Measurements from ENCODE around the gene SNAPIN.

SNAPIN gene

DNA sequence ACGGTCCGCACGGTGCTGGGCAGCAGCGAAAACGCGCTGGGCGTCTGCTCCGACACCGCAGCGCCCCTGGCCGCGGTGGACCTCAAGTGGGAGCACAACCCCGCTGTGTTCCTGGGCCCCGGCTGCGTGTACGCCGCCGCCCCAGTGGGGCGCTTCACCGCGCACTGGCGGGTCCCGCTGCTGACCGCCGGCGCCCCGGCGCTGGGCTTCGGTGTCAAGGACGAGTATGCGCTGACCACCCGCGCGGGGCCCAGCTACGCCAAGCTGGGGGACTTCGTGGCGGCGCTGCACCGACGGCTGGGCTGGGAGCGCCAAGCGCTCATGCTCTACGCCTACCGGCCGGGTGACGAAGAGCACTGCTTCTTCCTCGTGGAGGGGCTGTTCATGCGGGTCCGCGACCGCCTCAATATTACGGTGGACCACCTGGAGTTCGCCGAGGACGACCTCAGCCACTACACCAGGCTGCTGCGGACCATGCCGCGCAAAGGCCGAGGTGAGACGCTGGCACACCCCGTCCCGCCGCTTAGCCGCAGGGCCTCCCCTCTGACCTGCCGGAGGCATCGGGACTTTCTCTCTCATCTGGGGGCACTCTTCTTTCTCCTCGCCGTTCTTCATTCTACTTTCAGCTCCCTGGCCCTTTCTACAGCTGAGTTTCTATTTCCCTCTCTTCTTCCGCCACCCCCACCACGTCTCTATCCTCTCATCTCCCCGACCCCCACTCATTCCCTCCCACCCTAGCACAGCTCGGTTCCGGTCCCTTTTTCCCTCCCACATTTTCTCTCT is 21.0 kb downstream of the SNAPIN start:
- DNase-seq, result no peak

DNA sequence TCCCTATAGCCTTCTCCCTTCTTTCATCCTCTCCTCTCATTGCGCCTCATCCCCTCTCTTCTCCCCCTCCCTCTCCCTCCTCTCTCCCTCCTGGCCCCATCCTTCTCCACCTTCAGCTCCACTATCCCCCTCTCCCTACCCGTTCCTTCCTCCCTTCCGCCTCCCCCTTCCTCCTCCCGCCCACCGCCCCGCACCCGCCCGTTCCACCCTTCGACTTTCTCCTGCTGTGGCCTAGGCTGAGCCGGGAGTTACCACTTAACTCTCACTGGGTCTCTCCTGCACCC is 21.6 kb downstream of the SNAPIN start:
- DNase-seq, result no peak

DNA sequence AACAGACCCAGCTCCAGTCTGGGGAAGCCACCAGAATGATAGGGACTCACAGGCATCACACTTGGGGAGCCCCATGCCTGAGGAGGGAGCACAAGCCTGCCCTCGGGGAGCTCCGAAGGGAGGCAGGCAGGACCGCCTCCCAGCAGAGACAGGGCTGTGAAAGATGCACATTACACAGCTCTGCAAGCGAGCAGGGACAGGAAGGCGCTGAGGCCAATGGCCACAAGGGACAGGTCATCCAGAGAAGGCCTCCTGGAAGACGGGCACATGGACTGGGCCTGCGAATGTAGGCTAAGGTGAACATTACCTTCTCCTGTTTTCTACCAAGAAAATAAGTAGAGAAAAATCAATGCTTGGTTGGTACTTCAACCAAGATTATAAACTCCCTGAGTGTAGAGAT is 24.2 kb downstream of the SNAPIN start:
- no peak for DNase-seq

DNA sequence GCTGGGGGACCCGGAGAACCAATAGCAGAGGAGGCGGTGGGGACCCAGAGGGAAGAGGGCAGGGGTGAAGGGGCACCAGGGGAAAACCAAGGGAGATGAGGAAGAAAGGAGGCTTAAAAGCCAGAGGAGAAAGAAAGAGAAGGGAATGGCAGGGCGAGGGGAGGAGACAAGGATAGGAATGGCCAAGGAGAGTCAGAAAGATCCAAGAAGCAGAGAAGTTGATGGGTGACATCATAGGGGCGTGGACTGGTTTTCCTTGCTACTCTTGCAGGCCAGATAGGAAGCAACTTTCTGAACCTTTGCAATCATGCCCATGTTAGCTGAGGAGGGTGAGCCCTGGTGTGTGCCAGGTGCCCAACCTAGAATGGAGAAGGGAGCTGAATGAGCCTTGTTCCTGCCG is 25.4 kb downstream of the SNAPIN start:
- no peak for DNase-seq

DNA sequence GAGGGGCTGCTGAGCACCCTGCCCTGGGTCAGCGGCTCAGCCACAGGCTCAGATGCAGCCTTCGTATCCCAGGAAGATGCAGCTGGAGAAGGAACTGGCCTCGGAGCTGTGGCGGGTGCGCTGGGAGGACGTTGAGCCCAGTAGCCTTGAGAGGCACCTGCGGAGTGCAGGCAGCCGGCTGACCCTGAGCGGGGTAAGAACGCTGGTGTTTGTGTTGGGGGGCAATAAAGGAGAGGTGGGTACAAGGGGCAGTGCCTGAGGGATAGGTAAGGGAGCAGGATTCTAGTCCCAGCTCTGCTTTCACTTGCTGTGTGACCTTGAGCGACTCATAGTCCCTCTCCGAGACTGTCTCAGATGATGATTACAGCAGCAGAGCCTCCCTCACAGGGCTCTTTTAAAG is 26.4 kb downstream of the SNAPIN start:
- DNase-seq, result no peak

DNA sequence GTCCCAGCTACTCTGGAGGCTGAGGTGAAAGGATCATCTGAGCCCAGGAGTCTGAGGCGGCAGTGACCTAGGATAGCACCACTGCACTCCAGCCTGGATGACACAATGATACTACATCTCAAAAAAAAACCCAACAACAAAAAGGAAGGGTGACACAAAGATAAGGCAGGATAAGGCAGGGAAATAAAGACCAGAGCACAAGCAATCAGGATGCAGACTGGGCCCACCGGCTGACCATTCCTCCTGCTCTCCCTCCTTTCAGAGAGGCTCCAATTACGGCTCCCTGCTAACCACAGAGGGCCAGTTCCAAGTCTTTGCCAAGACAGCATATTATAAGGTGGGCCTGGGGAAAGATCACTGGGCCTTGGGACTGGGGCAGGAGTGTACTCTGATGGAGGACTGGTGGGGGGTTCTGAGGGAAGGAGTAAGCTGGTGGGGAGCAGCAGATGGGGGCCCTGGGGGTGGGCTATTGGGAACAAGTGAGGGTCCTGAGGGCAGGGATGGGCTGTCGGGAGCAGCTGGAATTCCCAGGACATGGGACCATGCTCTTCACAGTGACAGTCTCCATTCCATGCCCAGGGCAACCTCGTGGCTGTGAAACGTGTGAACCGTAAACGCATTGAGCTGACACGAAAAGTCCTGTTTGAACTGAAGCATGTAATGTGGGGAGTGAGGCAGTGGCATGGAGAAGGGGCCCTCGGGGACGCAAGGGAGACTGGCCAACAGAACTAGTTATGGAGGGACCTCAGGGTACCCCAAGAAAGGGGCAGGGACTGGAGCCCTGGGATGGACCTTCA is 27.2 kb downstream of the SNAPIN start:
- DNase-seq, result no peak

DNA sequence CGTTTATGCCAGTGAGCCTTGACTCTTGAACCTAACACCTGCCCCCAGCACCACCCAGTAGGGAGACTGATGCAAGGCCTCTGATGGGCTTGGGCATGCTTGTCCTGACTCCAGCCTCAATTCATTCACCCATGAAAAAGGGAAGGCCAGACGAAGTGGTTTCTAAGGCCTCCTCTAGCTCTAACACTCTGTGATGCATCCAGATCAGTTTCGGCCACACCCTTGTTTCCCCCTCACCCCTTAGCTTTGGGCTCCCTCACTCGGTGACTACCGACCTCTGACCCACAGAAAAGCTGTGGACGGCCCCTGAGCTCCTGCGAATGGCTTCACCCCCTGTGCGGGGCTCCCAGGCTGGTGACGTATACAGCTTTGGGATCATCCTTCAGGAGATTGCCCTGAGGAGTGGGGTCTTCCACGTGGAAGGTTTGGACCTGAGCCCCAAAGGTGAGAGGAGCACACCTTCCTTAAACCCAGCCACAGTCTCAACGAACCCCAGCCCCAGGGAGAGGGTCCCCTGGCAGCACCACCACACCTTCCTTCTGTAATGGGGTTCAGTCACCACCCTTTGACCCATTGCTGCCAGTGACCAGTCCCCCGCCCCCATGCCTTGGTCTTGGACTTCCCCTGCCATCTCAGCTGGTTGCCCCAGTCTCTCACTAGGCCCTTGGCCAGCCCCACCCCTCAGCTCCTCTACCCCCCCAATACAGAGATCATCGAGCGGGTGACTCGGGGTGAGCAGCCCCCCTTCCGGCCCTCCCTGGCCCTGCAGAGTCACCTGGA is 29.0 kb downstream of the SNAPIN start:
- DNase-seq, result no peak

DNA sequence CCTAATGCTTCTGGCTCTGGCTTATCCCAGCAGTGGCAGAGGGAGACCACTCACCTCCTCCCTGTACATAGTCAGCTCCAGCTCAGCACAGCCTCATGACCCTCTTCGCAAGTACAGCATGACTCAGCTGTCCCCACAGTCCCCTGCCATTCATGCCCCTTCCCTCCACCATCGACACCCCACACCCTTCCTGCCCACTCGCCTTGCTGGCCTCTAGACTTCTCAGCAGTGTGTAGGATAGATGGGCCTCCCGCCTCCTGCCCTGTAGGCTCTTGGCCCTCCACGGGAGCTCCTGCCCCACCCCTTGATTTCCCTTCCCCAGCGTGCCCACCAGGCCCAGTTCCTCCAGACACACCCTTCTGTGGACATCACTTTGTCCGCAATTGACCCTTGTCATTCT is 29.8 kb downstream of the SNAPIN start:
- no peak for DNase-seq

DNA sequence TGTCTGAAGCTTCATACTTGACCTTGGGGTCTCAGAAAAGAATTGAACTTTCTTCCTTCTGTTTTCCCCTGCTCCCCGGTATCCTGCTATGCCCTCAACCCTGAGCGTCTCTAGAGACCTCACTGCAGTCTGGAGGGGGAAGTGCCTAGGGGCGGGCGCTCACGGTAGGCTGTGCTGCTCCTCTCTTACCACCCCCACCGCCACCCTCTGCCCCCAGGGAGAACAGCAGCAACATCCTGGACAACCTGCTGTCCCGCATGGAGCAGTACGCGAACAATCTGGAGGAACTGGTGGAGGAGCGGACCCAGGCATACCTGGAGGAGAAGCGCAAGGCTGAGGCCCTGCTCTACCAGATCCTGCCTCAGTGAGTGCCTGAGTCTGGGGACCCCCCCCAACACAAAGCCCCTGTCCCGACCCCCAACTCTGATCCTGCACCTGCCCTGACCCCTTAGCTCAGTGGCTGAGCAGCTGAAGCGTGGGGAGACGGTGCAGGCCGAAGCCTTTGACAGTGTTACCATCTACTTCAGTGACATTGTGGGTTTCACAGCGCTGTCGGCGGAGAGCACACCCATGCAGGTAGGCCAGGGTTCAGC is 30.3 kb downstream of the SNAPIN start:
- no peak for DNase-seq

DNA sequence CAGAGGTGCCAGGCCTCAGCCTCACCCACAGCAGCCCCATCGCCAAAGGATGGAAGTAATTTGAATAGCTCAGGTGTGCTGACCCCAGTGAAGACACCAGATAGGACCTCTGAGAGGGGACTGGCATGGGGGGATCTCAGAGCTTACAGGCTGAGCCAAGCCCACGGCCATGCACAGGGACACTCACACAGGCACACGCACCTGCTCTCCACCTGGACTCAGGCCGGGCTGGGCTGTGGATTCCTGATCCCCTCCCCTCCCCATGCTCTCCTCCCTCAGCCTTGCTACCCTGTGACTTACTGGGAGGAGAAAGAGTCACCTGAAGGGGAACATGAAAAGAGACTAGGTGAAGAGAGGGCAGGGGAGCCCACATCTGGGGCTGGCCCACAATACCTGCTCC is 35.0 kb downstream of the SNAPIN start:
- no peak for DNase-seq

DNA sequence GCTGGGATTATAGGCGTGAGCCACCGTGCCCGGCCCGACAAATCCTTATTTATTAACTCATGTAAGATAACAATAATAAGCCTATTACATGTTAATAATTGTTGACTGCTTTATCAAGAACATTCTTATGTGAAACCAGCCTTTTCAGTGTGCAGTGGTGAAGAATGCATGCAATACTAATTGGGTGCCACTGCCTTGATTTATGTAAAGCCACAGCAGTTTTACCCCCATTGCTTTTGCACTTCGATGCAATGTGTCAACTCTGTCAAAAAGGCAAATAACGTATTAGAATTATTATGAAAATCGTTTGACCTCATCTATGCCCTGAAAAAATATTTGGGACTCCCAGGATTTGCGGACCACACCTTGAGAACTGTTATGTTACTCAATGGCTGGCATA is 38.2 kb downstream of the SNAPIN start:
- DNase-seq, result no peak

DNA sequence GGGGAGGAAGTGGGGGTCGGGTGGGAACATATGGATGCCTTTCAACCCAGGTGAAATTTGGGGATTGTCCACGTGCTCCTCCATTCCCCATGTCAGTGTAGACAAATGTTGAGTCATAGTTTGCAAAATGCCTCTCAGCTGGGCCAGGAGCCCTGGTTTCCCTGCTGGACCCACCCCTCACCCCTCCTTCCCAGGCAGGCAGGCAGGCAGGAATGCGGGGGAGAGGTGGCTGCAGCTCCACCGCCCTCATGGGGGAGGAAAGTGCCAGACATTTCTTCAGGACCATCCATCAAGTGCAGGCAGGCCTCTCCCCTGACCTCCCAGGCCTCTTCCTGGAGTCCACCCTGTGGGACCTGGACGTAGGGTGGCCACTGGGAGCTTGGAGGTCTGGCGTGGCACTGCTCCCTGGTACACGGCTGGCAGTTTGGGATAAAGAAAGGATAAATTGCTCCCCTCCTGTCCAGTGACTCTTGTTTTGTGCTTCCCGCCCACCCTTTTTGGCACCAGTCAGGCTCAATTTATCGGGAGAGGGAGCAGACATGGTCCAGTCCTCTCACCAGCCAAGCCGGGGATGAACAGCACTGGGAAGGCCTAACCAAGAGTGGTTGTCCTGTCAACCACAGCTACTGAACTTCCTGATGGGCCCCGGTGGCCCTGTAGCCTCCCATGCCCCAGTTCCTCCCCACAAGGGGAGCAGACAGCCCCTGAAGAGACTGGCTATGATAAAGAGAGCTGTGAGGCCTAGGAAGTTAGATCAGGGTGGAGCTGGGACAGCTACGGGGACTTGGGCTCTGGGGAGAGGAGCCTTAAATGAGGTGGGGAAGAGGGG is 38.9 kb downstream of the SNAPIN start:
- no peak for DNase-seq

DNA sequence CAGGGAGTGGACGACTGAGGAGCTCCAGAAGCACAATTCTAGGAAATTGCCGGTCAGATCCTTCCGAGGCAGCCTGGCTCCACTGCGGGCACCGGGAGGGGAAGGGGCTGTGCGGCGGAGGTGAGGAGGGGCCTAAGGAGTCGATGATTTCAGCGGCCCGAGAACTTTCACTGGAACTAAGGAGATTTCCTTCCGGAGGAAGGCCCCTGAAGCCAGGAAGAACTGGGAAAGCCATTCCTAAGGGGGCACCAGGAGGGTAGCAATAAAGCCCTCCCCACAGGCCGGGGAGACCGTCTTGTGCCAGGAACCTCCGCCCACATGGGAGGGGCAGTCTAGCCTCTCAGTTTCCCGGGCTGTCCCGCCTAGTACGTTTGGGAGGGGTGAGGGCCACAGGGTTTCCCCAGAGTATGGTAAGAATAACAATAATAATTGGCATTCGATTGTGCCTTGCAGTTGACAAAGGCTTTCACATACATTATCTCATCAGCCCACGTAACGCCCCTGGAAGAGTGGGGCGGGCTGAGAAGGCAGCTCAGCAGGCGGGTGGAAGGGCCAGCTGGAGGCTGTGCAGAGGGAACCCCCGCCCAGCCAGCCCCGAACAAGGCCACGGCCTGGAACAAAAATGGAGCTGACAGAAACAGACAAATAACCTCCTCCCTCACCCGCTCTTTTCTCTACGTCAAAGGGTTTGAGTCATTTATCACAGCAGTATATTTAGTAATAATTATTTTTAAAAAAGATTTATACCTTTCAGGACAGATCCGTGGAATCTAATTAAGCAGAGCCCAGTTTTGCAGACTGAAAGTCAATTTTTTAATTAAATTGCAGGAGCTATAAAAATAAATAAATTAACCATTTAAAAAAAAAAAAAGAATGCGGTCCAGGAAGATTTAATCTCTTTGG is 39.8 kb downstream of the SNAPIN start:
- no peak for DNase-seq

DNA sequence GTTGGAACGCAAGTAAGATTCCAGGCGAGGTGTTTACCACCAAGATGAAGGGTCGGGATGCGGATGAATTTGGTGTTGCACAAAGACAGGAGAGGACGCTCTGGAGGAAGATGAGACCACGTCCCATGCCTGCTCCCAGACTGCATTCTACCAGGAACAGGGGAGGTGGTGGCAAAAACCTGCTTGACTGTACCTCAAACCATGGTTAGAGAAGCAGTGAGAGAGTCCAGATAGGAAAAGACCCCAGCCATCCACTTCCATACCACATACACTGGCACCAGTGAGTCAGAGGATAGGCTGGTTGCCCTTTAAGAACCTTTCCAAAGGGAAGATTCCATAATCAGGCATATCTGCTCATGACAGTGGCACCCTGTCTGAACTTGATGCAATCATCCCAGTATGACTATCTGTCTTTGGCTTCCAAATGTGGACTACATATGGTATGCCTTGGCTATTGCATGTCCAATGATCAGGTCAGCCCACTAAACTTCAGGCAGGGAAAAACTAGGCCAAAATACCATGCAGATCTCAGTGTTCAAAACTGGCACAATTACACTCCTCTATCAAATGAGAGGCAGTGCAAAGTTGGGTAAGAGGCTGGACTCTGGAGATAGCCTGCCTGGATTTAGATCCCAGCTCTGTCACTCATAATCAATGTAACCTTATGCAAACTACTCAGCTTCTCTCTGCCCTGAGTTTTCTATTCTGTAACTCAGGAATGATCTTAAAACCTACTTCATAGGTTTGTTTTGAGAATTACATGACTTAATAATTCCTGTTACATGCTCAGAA is 40.6 kb downstream of the SNAPIN start:
- no peak for DNase-seq

DNA sequence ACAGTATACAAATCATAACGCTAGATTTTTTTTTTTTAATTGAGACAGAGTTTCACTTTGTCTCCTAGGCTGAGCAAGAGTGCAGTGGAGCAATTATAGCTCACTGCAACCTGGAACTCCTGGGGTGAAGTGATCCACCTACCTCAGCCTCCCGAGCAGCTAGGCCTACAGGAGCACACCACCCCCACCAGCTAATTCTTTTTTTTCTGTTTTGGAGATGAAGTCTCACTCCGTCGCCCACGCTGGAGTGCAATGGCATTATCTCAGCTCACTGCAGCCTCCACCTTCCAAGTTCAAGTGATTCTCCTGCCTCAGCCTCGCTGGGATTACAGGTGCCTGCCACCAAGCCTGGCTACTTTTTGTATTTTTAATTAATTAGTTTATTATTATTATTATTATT is 41.3 kb downstream of the SNAPIN start:
- no peak for DNase-seq

DNA sequence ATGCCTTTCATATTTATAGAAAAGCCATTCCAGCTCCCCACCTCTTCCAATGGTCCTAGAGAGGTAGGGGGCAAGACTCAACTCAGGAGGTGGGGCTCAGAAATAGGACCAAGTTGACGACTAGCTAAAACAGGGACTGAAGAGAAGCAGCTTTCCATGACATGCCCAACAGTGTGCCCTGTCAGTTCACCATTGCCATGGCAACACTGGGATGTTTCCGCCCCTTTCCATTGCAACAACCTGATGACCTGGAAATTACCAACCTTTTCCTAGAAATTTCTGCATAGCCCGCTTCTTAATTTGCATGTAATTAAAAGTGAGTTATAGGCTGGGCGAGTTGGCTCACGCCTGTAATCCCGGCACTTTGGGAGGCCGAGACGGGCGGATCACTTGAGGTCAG is 47.0 kb downstream of the SNAPIN start:
- DNase-seq, result no peak

DNA sequence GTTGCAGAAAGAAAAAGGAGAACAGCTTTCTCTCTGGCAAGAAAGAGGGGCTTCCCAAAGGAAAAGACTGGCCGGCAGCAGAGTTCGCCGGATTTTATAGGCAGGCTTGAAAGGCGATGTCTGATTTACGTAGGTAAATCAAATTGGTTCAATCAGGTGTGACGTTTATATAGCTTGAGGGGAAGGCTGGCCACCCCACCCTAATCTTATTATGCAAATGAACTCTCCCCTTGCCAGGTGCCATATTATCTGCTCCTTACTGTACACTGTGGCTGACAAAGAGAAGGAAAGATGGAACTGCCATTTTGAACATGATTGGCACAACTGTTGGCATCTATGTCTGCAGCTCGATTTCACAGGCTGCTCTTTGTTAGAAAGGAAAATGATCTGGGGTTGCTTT is 52.5 kb downstream of the SNAPIN start:
- no peak for DNase-seq
